GM21360 (cell line): ENCODE measurements around the gene UROC1.

ENCODE experiments used
- ATAC-seq: cut with Tn5 transposase; IDR thresholded peaks from one replicate; pipeline ENCODE4 v1.9.1; 2021; ENCODE audit warnings: mild to moderate bottlenecking, moderate library complexity; ENCODE audit not compliant: unreplicated experiment

UROC1 gene

GRCh38 chr3:126446301-126446700 is 71.3 kb downstream of the UROC1 start:
- ATAC-seq, result no peak

GRCh38 chr3:126445506-126445905 is 72.1 kb downstream of the UROC1 start:
- no peak for ATAC-seq

GRCh38 chr3:126442856-126443242 is 74.7 kb downstream of the UROC1 start:
- ATAC-seq, result no peak

GRCh38 chr3:126442094-126442855 is 75.3 kb downstream of the UROC1 start:
- no peak for ATAC-seq

- no peak for ATAC-seq
Measured at GRCh38 chr3:126441256-126441880, 76.2 kb downstream of the UROC1 start.

GRCh38 chr3:126440709-126440995 is 76.9 kb downstream of the UROC1 start:
- ATAC-seq, result no peak

GRCh38 chr3:126439968-126440708 is 77.4 kb downstream of the UROC1 start:
- ATAC-seq, result no peak

GRCh38 chr3:126439346-126439967 is 78.1 kb downstream of the UROC1 start:
- ATAC-seq, result no peak

- ATAC-seq, result no peak
Measured at GRCh38 chr3:126438746-126439145, 78.8 kb downstream of the UROC1 start.

GRCh38 chr3:126438186-126438585 is 79.4 kb downstream of the UROC1 start:
- ATAC-seq, result no peak

GRCh38 chr3:126436826-126437717 is 80.5 kb downstream of the UROC1 start:
- ATAC-seq, result no peak

- no peak for ATAC-seq
Measured at GRCh38 chr3:126435456-126436315, 81.9 kb downstream of the UROC1 start.

- no peak for ATAC-seq
Measured at GRCh38 chr3:126434931-126435411, 82.6 kb downstream of the UROC1 start.

- no peak for ATAC-seq
Measured at GRCh38 chr3:126434264-126434590, 83.3 kb downstream of the UROC1 start.

- ATAC-seq, result no peak
Measured at GRCh38 chr3:126433496-126434263, 83.9 kb downstream of the UROC1 start.

GRCh38 chr3:126433105-126433430 is 84.5 kb downstream of the UROC1 start:
- ATAC-seq, result no peak

GRCh38 chr3:126432361-126433104 is 85.0 kb downstream of the UROC1 start:
- no peak for ATAC-seq
